ENCODE measurements around the gene PDCD2L.
A peak's percentile ranks its signal among the peaks of the same experiment; 100 is the strongest.

DNA sequence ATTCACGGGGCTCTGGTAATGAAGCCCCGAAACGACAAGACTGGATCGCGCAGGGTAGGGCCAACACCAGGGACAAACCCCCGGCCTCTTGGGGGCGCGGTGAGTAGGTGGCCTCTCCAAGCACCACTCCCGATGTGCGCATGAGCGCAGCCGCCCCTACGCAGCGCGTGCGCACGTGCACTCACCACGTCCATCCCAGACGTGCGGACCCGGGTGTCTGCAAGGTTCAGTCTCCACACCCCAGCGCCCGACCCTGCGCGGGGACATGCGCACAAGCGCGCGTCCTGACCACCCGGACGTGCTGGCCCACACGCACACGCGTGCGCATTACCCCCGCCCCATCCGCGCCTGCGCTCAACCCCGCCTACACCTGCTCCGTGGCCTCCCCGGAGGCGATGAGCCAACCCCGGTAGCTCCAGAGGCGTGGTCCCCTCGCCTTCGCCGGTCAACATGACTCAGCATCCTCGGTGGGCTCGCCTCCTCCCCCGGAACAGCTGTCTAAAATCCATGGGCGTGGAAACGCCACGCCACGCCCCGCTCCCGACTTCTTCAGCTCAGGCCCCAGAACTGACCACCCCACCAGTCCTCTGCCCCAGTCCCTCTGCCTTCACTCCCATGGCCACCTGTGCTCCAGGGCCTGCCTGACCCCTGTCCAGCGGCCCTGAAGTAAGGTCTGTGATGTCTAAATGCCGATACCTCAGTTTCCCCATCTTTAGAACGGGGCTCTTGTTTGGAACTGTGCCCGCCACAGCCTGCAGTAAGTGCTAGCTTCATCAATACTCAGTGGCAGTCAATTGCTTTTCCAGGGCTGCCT lies 44.9 kb upstream of the PDCD2L start:
- TF ChIP-seq POLR2AphosphoS5 (IDR thresholded peaks at IDR 0.05) (peak in 2 of 3 donors; percentile 74 to 79), EP300 (IDR thresholded peaks at IDR 0.05; ENCODE audit: low read depth) (no peak)
- TF ChIP-seq, protein P1, sequence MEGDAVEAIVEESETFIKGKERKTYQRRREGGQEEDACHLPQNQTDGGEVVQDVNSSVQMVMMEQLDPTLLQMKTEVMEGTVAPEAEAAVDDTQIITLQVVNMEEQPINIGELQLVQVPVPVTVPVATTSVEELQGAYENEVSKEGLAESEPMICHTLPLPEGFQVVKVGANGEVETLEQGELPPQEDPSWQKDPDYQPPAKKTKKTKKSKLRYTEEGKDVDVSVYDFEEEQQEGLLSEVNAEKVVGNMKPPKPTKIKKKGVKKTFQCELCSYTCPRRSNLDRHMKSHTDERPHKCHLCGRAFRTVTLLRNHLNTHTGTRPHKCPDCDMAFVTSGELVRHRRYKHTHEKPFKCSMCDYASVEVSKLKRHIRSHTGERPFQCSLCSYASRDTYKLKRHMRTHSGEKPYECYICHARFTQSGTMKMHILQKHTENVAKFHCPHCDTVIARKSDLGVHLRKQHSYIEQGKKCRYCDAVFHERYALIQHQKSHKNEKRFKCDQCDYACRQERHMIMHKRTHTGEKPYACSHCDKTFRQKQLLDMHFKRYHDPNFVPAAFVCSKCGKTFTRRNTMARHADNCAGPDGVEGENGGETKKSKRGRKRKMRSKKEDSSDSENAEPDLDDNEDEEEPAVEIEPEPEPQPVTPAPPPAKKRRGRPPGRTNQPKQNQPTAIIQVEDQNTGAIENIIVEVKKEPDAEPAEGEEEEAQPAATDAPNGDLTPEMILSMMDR (IDR thresholded peaks at IDR 0.05) = peak; percentile 35 to 60 (median 41)
